Mesodermal cell (in vitro differentiated cells): ENCODE data around the gene SEMA3B.
"Not testable (repeated sequence)": the region's sequence is repeated elsewhere in the genome, so short reads cannot be mapped to it uniquely, and the experiment has no call there.

ENCODE experiments used
- H3K27ac ChIP-seq: 2 replicates; pipeline ENCODE4 v1.7.0; 2013; ENCODE audit warnings: mild to moderate bottlenecking, low read depth, low read length, moderate library complexity; ENCODE audit not compliant: severe bottlenecking
- H3K36me3 ChIP-seq: 2 replicates; pipeline ENCODE4 v1.7.1; 2013; ENCODE audit warnings: mild to moderate bottlenecking, low read length, moderate library complexity; ENCODE audit not compliant: control insufficient read depth, insufficient read depth
- H3K4me1 ChIP-seq: one replicate; pipeline ENCODE4 v1.7.1; 2013; ENCODE audit warnings: mild to moderate bottlenecking, low read length; ENCODE audit not compliant: insufficient read depth, control insufficient read depth, poor library complexity, severe bottlenecking
- H3K4me3 ChIP-seq: 2 replicates; pipeline ENCODE4 v1.7.0; 2013; ENCODE audit warnings: low read length, control low read depth, mild to moderate bottlenecking; ENCODE audit not compliant: insufficient read depth, poor library complexity, severe bottlenecking; ENCODE audit errors: extremely low read depth
- H3K9me3 ChIP-seq: 2 replicates; pipeline ENCODE4 v1.7.1; 2013; ENCODE audit warnings: mild to moderate bottlenecking, low read length, moderate library complexity; ENCODE audit not compliant: control insufficient read depth
- WGBS, 2 experiments: methylation state at CpG; one replicate each; pipeline ENCODE4 v1.1.5; 2013; ENCODE audit warnings: missing lambda C conversion rate in 2 of 2; ENCODE audit not compliant: insufficient coverage in 2 of 2; 5-methylcytosine and 5-hydroxymethylcytosine counted together

Gene SEMA3B

DNA sequence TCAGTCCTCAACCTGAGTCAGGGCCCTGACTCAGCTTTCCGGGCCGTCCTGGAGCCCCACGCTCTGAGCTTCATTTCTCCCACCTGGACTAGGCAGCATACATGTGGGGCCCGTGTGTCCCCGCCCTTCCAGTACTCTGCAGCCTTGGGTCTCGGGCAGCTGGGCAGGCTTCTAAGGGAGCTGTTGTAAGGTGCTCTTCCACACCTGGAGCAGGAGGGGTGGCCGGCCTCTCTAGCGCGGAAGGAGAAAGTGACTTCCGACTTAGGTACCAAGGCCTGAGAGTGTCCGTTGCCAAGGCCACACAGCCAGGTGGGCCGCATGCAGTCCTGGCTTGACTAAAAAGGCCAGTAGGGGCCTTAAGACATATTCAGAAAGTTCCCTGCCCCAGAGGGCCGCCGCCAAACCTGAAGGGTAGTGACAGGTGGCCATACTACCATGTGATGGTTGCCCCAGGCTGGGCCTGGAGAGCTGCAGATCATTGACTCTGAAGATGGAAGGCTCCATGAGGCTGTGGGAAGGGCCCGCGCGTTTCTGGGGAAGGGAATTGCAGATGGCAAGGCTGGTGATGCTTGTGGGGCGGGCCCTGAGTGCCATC, 9.4 kb upstream of the SEMA3B start:
- Histone ChIP-seq H3K9me3 (no peaks in the 10 kb centered on the region), H3K4me3 (no peak overlapping the region), H3K27ac (peak overlapping the region; percentile 99), H3K36me3 (peaks cover 48% of the 10 kb centered on the region), H3K4me1 (peaks cover 70% of the 10 kb centered on the region)
- 68 to 72% methylated on average over 14 to 17 of the region's 18 CpGs for WGBS, 2 experiments

DNA sequence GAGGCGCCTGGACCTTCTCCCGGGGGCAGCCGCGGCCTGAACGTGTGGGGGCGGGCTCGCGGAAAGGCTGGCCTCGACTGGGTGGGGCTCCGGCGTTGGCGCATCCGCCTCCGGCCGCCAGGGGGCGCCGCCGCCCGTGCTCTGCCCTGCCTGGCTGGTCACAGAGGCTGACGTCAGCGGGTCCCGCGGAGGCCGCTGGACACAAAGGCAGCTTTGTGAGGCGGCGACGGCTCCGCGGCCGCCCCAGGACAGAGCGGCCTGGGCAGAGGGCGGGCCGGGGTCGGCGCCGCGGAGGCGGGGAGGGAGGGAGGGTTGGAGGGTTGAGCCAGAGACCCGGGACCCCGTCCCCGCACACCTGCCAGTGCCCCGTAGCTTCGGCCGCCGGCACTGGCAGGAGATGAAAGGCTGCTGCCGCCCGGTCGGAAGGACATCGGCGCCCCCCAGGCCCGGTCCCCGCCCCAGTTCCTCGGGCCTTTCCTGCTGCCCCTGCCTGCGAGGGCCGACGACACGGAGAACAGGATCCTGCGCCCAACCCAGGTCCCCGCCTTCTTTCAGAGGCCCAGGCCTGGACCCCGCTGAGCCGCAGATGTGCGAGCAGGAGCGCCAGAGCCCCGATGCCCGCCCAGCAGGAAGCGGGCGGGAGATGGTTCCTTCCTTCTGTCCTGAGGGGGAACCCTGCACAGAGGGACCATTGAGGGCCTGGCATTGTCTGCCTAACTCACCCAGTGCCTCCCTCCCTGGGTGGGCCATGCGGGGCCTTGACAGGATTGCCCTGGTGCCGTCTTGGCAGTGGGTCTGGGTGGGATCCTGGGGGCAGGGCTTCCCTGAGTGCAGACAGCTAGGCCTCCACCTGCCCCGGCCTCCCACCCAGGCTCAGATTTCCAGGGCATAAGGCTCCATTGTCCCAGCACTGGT, 8.7 kb upstream of the SEMA3B start:
- 4% methylated on average over 45 to 59 of the region's 70 CpGs for WGBS, 2 experiments

DNA sequence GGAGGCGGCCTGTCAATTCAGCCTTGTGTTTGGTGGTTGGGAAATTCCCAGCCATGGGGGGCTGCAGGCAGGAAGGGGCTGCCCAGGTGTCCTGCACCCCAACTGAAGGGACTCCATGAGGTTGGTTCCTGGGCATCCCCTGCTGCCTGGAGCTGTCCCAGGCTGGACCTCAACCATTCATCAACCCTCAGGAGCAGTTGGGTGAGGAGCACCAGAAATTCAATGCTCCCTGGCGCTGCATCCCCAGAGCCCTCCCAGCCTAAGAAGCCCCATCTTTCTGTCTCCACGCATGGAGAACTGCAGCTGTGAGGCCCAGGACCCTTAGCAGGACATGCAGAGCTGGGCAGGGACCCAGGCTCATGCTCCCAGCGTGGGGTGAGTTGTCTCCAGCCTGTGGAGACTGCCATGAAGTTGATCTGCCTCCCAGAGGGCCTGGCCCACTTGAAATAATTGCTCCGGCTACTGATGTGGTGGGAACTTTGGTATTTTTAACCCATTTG, 8.0 kb upstream of the SEMA3B start:
- peaks cover 69% of the 10 kb centered on the region for H3K4me1 ChIP-seq
- whole genome bisulfite sequencing, 2 experiments: 74 to 88% methylated on average over 3 to 4 of the region's 5 CpGs
- H3K4me3 ChIP-seq: peak overlapping the region; percentile 25
- no peaks in the 10 kb centered on the region for H3K9me3 ChIP-seq
- H3K27ac ChIP-seq: peak overlapping the region; percentile 99
- H3K36me3 ChIP-seq: peaks cover 34% of the 10 kb centered on the region

More for the DNA sequence above, 8.7 kb upstream of the SEMA3B start:
- Histone ChIP-seq H3K27ac (peak overlapping the region; percentile 99), H3K4me3 (peak overlapping the region; percentile 25), H3K36me3 (peaks cover 41% of the 10 kb centered on the region), H3K4me1 (peaks cover 64% of the 10 kb centered on the region), H3K9me3 (no peaks in the 10 kb centered on the region)

DNA sequence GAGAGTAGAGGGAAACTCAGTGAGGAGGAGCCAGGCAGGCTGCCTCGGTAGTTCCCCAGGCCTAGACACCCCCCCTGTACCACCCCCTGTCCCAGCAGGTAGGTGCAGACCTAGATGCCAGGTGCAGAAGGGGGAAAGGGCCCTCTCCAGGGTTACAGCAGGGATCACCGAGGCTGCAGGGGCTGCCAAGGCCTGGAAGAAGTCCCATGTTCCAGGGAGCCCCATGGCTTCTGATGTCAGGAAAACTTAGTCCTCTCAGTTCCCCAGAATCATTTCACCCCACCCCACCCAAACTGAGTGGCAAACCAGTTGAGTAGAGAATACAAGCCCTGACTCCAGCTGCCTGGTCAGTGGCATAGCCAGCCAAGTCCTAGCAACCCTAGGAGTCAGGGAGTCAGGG, 7.4 kb upstream of the SEMA3B start:
- no peak overlapping the region for H3K4me3 ChIP-seq
- WGBS, 2 experiments: 100% methylated on average over 1 of the region's 2 CpGs; no CpG with 5 or more reads in 1 of the 2 experiments
- H3K36me3 ChIP-seq: peaks cover 29% of the 10 kb centered on the region
- peaks cover 73% of the 10 kb centered on the region for H3K4me1 ChIP-seq
- no peaks in the 10 kb centered on the region for H3K9me3 ChIP-seq
- peak overlapping the region; percentile 99 for H3K27ac ChIP-seq

DNA sequence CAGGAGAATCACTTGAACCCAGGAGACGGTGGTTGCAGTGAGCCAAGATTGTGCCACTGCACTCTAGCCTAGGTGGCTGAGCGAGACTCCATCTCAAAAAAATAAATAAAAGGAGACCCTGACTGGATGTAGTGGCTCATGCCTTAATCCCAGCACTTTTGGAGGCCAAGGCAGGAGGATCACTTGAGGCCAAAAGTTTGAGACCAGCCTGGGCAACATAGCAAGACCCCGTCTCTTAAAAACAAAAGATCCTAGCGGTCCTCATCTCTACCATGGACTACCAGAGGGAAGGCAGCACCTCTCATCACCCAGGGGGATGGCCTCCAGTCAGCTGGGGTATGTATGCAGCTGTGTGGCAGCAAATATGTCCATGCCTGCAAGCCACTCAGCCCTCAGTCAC, 6.7 kb upstream of the SEMA3B start:
- not testable (repeated sequence) for H3K4me3 ChIP-seq, H3K9me3 ChIP-seq, H3K27ac ChIP-seq
- peaks cover 76% of the 10 kb centered on the region for H3K4me1 ChIP-seq
- peaks cover 22% of the 10 kb centered on the region for H3K36me3 ChIP-seq
- WGBS, 2 experiments: 97 to 100% methylated on average over 3 of the region's 4 CpGs

DNA sequence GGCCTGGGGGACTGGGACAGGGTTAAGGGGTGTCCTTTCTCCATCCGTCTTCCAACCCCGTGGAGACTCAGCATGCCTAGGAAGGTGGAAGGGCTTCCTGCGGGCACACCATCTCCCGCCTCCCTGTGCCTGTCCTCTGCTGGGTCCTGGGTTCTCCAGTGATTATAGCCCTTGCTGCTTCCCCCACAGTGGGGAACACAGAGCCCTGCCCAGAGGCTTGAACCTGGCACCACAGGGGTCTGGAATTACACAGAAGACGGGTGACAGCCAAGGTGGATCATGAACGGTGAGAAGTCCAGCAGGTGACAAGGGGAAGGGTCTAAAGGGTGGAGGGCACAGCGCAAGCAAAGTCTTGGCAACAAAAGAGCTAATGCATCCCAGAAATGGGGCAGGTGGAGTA, 6.2 kb upstream of the SEMA3B start:
- Histone ChIP-seq H3K4me1 (peaks cover 76% of the 10 kb centered on the region), H3K27ac (peak overlapping the region; percentile 23), H3K4me3 (no peak overlapping the region), H3K9me3 (no peaks in the 10 kb centered on the region), H3K36me3 (peaks cover 16% of the 10 kb centered on the region)
- 93 to 94% methylated on average over 7 of the region's 7 CpGs for WGBS, 2 experiments

DNA sequence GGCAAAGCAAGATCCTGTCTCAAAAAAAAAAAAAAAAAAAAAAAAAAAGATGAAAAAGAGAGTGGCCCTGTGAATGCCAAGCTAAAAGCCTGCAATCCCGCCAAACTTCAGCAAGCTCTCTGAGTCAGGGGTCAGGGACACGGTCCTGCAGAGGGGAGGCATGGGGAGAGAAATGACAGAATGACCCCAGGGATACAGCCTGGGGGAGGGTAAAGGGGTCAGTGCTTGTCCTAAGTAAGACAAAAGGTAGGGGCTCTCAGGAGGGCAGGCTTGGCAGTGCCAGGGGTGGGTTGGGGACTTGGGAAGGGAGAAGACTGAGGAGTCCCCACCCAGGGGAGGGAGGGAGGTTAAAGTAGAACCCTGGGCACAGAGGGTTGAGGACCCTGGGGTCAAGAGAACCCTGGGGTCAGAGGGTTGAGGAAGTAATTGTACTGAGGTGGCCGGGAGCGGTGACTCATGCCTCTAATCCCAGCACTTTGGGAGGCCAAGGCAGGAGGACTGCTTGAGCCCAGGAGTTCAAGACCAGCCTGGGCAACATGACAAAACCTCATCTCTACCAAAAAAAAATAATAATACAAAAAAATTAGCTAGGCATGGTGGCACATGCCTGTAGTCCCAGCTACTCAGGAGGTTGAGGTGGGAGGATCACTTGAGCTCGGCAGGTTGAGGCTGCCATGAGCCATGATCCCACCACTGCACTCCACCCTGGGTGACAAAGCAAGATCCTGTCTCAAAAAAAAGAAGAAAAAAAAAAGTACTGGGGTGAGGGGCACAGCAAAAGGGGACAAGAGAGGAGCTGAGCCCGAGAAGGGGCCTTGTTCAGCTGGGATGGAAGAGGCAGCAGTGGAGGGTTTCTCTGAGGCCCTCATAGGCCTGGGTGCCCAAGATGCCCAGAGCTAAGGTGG, 5.2 kb upstream of the SEMA3B start:
- Histone ChIP-seq H3K27ac (peak overlapping the region; percentile 96), H3K4me1 (peaks cover 73% of the 10 kb centered on the region), H3K9me3 (no peaks in the 10 kb centered on the region), H3K36me3 (peaks cover 6% of the 10 kb centered on the region), H3K4me3 (no peak overlapping the region)
- WGBS, 2 experiments: 66 to 79% methylated on average over 4 to 6 of the region's 6 CpGs

DNA sequence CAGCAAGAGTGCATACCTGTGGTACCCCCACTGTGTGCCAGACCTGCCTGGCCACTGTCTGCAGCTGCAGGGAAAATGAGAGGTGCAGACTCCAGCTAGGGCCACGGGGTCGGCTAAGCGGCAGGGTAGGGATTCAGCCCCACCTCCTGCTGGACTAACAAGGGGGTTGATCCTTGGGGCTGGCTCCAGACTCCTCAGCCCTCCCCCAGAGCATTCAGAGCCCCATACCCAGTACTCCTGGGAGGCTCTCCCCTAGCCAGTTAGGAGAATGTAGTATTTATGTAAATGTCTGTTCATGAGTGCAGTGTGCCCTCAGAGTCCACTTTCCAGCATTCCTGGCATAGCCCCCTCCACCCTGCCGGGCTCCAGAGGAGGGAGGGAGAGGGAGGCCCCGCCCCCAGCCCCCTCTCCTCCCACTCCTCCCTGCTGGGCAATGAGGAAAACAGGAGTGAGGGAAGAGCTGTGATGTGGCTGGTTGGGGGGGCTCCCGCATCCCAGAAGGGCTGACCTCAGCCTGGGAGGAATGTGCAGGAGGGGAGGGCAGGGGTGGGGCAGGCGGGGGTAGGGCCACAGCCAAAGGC, 4.5 kb upstream of the SEMA3B start:
- WGBS, 2 experiments: 4% methylated on average over 3 of the region's 7 CpGs; no CpG with 5 or more reads in 1 of the 2 experiments
- H3K9me3 ChIP-seq: no peaks in the 10 kb centered on the region

DNA sequence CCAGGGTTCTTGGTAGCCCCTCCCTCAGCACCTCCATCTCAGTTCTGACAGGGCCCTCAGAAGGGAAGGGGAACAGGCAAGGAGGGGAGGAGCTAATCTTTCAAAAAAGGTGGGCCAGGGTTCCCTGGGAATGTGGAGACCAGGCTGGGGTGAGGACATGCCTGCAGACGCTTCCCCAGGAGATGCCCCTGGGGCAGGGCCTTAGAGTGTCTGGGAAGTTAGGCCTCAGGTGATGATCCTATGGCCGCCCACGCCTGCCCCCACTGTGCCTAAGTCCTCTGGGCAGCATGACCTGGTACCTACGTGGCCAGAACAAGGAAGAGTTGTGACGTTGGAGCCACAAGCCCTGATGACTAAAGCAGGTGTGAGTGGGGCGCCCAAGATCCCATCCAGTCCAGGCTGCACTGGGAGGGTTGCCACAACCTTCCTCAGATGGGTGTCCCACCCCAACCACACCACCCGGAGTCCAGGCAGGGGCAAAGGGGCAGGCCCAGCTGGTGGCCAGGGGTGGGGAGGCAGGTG, 3.9 kb upstream of the SEMA3B start:
- WGBS, 2 experiments: 72 to 84% methylated on average over 5 to 6 of the region's 7 CpGs
- Histone ChIP-seq H3K4me1 (peaks cover 77% of the 10 kb centered on the region), H3K27ac (peak overlapping the region; percentile 85)

More for the DNA sequence above, 4.5 kb upstream of the SEMA3B start:
- Histone ChIP-seq H3K4me1 (peaks cover 74% of the 10 kb centered on the region), H3K36me3 (no peaks in the 10 kb centered on the region), H3K4me3 (no peak overlapping the region), H3K27ac (peak overlapping the region; percentile 96)

DNA sequence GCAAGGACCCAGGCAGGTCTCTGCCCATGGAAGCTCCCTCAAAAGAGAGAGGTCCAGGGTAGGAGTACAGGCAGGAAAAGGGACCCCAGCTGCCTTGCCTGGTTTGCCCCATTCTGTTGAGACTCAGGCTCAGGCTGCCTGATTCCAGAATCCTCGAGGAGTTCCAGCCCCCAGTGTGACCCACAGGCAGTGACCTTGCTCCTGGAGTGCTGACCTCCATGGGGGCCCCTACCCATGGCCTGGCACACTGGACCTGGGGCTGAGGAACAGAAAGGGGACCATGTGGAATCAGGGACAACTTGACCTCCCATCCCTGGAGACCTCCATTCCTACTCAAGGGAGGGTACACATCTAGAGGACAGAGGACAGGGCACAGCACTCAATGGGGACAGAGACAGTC, 3.4 kb upstream of the SEMA3B start:
- WGBS, 2 experiments: 82 to 90% methylated on average over 1 of the region's 1 CpG
- Histone ChIP-seq H3K9me3 (no peaks in the 10 kb centered on the region), H3K4me1 (peaks cover 77% of the 10 kb centered on the region), H3K27ac (peak overlapping the region; percentile 85), H3K4me3 (no peak overlapping the region), H3K36me3 (no peaks in the 10 kb centered on the region)

More for the DNA sequence above, 3.9 kb upstream of the SEMA3B start:
- Histone ChIP-seq H3K4me3 (no peak overlapping the region), H3K36me3 (no peaks in the 10 kb centered on the region), H3K9me3 (no peaks in the 10 kb centered on the region)
